ENCODE data around the gene UBE3B. TPM values are rescaled to one million over a fixed set of nuclear protein-coding genes. Genes with fewer than 3 reads are reported as not detected.

UBE3B gene
- total RNA-seq, 1 donor from 2014 or later, result 21.4 TPM

DNA sequence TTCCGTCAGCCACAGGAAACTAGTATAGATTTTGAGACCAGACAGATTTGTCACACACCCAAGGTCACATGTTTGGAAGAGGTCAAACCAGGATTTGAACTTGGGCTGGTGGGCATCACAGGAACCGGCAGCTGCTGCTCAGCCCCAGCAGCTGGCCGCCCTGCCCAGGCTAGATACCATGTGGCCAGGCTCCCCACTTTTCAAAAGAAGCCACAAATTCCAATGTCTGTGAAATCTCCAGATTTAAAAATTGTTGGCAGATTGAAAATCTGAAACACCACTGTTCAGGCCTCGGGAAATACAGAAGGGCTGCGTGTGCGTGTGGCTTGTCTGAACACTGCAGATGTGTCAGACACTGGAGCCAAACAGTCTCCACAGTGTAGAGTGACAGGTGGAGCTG is 65.4 kb downstream of the UBE3B start:
- no peak overlapping the region for H3K9ac ChIP-seq (ENCODE audit: low read depth in 1 of 3, low read length in 3 of 3)

DNA sequence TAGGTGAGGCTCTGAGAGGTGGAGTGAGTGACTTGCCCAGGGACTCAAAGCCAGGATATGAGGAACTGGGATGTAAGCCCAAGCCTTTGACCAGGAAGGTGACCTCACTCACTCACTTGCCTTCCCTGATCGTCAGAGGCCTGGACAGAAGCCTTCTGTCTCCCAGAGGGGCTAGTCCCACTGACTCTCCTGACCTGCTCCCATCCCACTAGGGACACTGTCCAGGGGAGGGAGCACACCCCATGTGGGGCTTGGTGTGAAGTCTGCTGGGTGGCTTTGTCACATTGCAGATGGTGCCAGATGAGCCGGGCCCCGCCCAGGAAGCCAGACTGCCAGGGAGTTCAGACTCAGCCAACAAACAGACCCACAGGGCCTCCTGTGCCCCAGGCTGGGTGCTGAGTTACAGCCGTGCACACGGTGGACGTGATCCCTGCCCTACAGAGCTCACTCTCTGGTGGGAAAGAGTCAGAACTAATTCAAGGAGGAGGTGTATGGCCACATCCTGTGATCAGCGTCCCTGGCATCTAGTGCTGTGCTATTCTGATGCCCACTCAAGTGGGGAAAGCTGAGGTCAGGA is 67.6 kb downstream of the UBE3B start:
- no peaks in the 10 kb centered on the region for H3K9me3 ChIP-seq (ENCODE audit: control insufficient read depth in 3 of 3, low read length in 3 of 3)
- no peak overlapping the region for H3K27ac ChIP-seq (ENCODE audit: low read depth, low read length)
- peaks cover 22 to 24% (median 23%) of the 10 kb centered on the region in 3 donors for H3K27me3 ChIP-seq (ENCODE audit: control insufficient read depth in 3 of 3, insufficient read depth in 3 of 3, low read length in 3 of 3)
- no peak overlapping the region for H3K4me3 ChIP-seq (ENCODE audit: low read length in 3 of 3)
- peaks cover 9 to 10% (median 9%) of the 10 kb centered on the region in 3 donors for H3K4me1 ChIP-seq (ENCODE audit: control insufficient read depth in 3 of 3, insufficient read depth in 3 of 3, low read length in 3 of 3)
- peaks cover 0 to 2% (median 0%) of the 10 kb centered on the region in 3 donors for H3K36me3 ChIP-seq (ENCODE audit: control insufficient read depth in 3 of 3, insufficient read depth in 3 of 3, low read length in 3 of 3)
- H3K9ac ChIP-seq (ENCODE audit: low read depth in 1 of 3, low read length in 3 of 3), result no peak overlapping the region

More for the DNA sequence above, 65.4 kb downstream of the UBE3B start:
- no peak overlapping the region for H3K27ac ChIP-seq (ENCODE audit: low read depth, low read length)
- no peak overlapping the region for H3K4me3 ChIP-seq (ENCODE audit: low read length in 3 of 3)
- peaks cover 9 to 10% (median 9%) of the 10 kb centered on the region in 3 donors for H3K4me1 ChIP-seq (ENCODE audit: control insufficient read depth in 3 of 3, insufficient read depth in 3 of 3, low read length in 3 of 3)
- H3K36me3 ChIP-seq (ENCODE audit: control insufficient read depth in 3 of 3, insufficient read depth in 3 of 3, low read length in 3 of 3), result peaks cover 2 to 11% (median 6%) of the 10 kb centered on the region in 3 donors
- peaks cover 4 to 7% (median 6%) of the 10 kb centered on the region in 3 donors for H3K27me3 ChIP-seq (ENCODE audit: control insufficient read depth in 3 of 3, insufficient read depth in 3 of 3, low read length in 3 of 3)
- H3K9me3 ChIP-seq (ENCODE audit: control insufficient read depth in 3 of 3, low read length in 3 of 3), result no peaks in the 10 kb centered on the region

DNA sequence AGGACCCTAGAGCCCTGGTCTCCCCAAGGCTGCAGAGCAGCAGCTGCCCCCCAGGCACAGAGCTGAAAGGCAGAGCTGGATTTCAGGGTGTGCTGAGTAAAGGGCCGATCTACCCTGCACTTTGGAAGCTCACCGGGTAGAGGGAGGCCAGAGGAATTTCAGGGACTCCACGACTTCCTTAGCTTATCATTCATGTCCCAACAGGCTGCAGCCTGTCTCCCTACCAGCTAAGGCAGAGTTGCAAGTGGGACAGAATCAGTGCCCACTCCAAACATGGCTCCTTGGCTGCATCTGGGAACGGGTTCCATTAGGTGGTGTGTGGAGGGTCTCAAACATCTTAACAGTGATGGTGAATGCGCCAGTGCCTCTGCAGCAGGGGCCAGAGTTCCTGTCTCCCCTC is 68.4 kb downstream of the UBE3B start:
- Histone ChIP-seq H3K27me3 (ENCODE audit: control insufficient read depth in 3 of 3, insufficient read depth in 3 of 3, low read length in 3 of 3) (peaks cover 28 to 30% (median 29%) of the 10 kb centered on the region in 3 donors), H3K36me3 (ENCODE audit: control insufficient read depth in 3 of 3, insufficient read depth in 3 of 3, low read length in 3 of 3) (peaks cover 0 to under 1% (median 0%) of the 10 kb centered on the region in 3 donors), H3K9ac (ENCODE audit: low read depth in 1 of 3, low read length in 3 of 3) (no peak overlapping the region), H3K9me3 (ENCODE audit: control insufficient read depth in 3 of 3, low read length in 3 of 3) (no peaks in the 10 kb centered on the region), H3K27ac (ENCODE audit: low read depth, low read length) (no peak overlapping the region), H3K4me1 (ENCODE audit: control insufficient read depth in 3 of 3, insufficient read depth in 3 of 3, low read length in 3 of 3) (peaks cover 9 to 10% (median 9%) of the 10 kb centered on the region in 3 donors), H3K4me3 (ENCODE audit: low read length in 3 of 3) (no peak overlapping the region)

GRCh38 chr12:109547286-109547685 is 69.9 kb downstream of the UBE3B start:
- Histone ChIP-seq H3K9ac (ENCODE audit: low read depth in 1 of 3, low read length in 3 of 3) (no peak overlapping the region), H3K36me3 (ENCODE audit: control insufficient read depth in 3 of 3, insufficient read depth in 3 of 3, low read length in 3 of 3) (no peaks in the 10 kb centered on the region), H3K9me3 (ENCODE audit: control insufficient read depth in 3 of 3, low read length in 3 of 3) (no peaks in the 10 kb centered on the region), H3K4me1 (ENCODE audit: control insufficient read depth in 3 of 3, insufficient read depth in 3 of 3, low read length in 3 of 3) (peaks cover 9 to 10% (median 9%) of the 10 kb centered on the region in 3 donors), H3K27me3 (ENCODE audit: control insufficient read depth in 3 of 3, insufficient read depth in 3 of 3, low read length in 3 of 3) (peaks cover 34 to 40% (median 35%) of the 10 kb centered on the region in 3 donors), H3K27ac (ENCODE audit: low read depth, low read length) (no peak overlapping the region), H3K4me3 (ENCODE audit: low read length in 3 of 3) (no peak overlapping the region)

DNA sequence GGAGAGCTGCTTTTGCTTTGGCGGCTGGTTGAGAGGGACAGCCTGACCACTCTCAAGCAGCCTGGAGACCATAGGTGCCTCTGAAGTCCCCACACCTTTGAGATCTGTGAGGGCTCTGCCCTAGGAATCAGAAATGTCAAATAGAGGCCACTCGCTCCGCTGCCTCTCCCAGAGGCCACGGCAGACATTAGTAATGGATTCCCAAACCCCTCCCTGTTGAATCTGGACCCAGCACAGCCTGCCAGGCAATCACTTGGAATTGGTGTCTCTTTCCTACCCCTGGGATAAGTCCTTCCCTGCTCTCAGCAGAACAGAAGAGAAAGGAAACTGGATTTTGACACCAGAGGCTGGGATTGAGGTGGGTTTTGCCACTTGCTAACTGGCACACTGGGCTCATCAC is 70.8 kb downstream of the UBE3B start:
- Histone ChIP-seq H3K36me3 (ENCODE audit: control insufficient read depth in 3 of 3, insufficient read depth in 3 of 3, low read length in 3 of 3) (no peaks in the 10 kb centered on the region), H3K4me3 (ENCODE audit: low read length in 3 of 3) (no peak overlapping the region), H3K27ac (ENCODE audit: low read depth, low read length) (no peak overlapping the region), H3K9ac (ENCODE audit: low read depth in 1 of 3, low read length in 3 of 3) (no peak overlapping the region), H3K9me3 (ENCODE audit: control insufficient read depth in 3 of 3, low read length in 3 of 3) (no peaks in the 10 kb centered on the region), H3K27me3 (ENCODE audit: control insufficient read depth in 3 of 3, insufficient read depth in 3 of 3, low read length in 3 of 3) (peaks cover 37 to 43% (median 40%) of the 10 kb centered on the region in 3 donors), H3K4me1 (ENCODE audit: control insufficient read depth in 3 of 3, insufficient read depth in 3 of 3, low read length in 3 of 3) (peaks cover 9 to 10% (median 9%) of the 10 kb centered on the region in 3 donors)

GRCh38 chr12:109549613-109550270 is 72.3 kb downstream of the UBE3B start:
- peaks cover 47 to 52% (median 48%) of the 10 kb centered on the region in 3 donors for H3K27me3 ChIP-seq (ENCODE audit: control insufficient read depth in 3 of 3, insufficient read depth in 3 of 3, low read length in 3 of 3)
- H3K4me1 ChIP-seq (ENCODE audit: control insufficient read depth in 3 of 3, insufficient read depth in 3 of 3, low read length in 3 of 3), result peaks cover 8 to 10% (median 8%) of the 10 kb centered on the region in 3 donors
- no peaks in the 10 kb centered on the region for H3K9me3 ChIP-seq (ENCODE audit: control insufficient read depth in 3 of 3, low read length in 3 of 3)
- H3K9ac ChIP-seq (ENCODE audit: low read depth in 1 of 3, low read length in 3 of 3), result no peak overlapping the region
- no peaks in the 10 kb centered on the region for H3K36me3 ChIP-seq (ENCODE audit: control insufficient read depth in 3 of 3, insufficient read depth in 3 of 3, low read length in 3 of 3)
- no peak overlapping the region for H3K27ac ChIP-seq (ENCODE audit: low read depth, low read length)
- H3K4me3 ChIP-seq (ENCODE audit: low read length in 3 of 3), result no peak overlapping the region

DNA sequence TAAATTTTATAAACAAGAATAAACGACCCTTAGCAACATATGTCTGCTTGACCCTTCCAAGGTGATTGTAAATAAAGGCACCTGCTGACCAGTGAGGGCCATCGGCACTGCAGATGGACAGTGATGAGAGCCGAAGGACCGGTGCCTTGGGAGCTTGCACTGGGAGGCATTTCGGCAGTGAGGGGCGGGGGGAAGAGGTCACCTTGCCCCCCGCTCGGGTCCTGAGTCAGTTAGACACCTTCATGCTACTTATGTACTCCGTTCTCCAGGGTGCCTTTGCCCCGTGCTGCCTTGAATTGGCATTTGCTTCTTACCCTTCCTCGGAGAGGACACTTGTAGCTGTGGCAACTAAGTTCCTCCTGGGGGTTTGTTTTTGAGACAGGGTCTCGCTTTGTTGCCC is 72.8 kb downstream of the UBE3B start:
- Histone ChIP-seq H3K9ac (ENCODE audit: low read depth in 1 of 3, low read length in 3 of 3) (no peak overlapping the region), H3K9me3 (ENCODE audit: control insufficient read depth in 3 of 3, low read length in 3 of 3) (no peaks in the 10 kb centered on the region), H3K27me3 (ENCODE audit: control insufficient read depth in 3 of 3, insufficient read depth in 3 of 3, low read length in 3 of 3) (peaks cover 47 to 52% (median 48%) of the 10 kb centered on the region in 3 donors)

GRCh38 chr12:109551108-109551507 is 73.7 kb downstream of the UBE3B start:
- H3K4me3 ChIP-seq (ENCODE audit: low read length in 3 of 3), result no peak overlapping the region
- H3K4me1 ChIP-seq (ENCODE audit: control insufficient read depth in 3 of 3, insufficient read depth in 3 of 3, low read length in 3 of 3), result peaks cover 0 to 7% (median 2%) of the 10 kb centered on the region in 3 donors
- H3K36me3 ChIP-seq (ENCODE audit: control insufficient read depth in 3 of 3, insufficient read depth in 3 of 3, low read length in 3 of 3), result no peaks in the 10 kb centered on the region
- no peak overlapping the region for H3K9ac ChIP-seq (ENCODE audit: low read depth in 1 of 3, low read length in 3 of 3)
- peaks cover 47 to 52% (median 48%) of the 10 kb centered on the region in 3 donors for H3K27me3 ChIP-seq (ENCODE audit: control insufficient read depth in 3 of 3, insufficient read depth in 3 of 3, low read length in 3 of 3)
- no peak overlapping the region for H3K27ac ChIP-seq (ENCODE audit: low read depth, low read length)
- H3K9me3 ChIP-seq (ENCODE audit: control insufficient read depth in 3 of 3, low read length in 3 of 3), result no peaks in the 10 kb centered on the region

More for the DNA sequence above, 72.8 kb downstream of the UBE3B start:
- H3K4me1 ChIP-seq (ENCODE audit: control insufficient read depth in 3 of 3, insufficient read depth in 3 of 3, low read length in 3 of 3), result peaks cover 3 to 4% (median 3%) of the 10 kb centered on the region in 3 donors
- H3K27ac ChIP-seq (ENCODE audit: low read depth, low read length), result no peak overlapping the region
- H3K36me3 ChIP-seq (ENCODE audit: control insufficient read depth in 3 of 3, insufficient read depth in 3 of 3, low read length in 3 of 3), result no peaks in the 10 kb centered on the region
- no peak overlapping the region for H3K4me3 ChIP-seq (ENCODE audit: low read length in 3 of 3)

- no peaks in the 10 kb centered on the region for H3K9me3 ChIP-seq (ENCODE audit: control insufficient read depth in 3 of 3, low read length in 3 of 3)
- no peak overlapping the region for H3K27ac ChIP-seq (ENCODE audit: low read depth, low read length)
- no peak overlapping the region for H3K4me3 ChIP-seq (ENCODE audit: low read length in 3 of 3)
- H3K4me1 ChIP-seq (ENCODE audit: control insufficient read depth in 3 of 3, insufficient read depth in 3 of 3, low read length in 3 of 3), result peaks cover 0 to 7% (median 2%) of the 10 kb centered on the region in 3 donors
- H3K27me3 ChIP-seq (ENCODE audit: control insufficient read depth in 3 of 3, insufficient read depth in 3 of 3, low read length in 3 of 3), result peaks cover 39 to 45% (median 44%) of the 10 kb centered on the region in 3 donors
- no peak overlapping the region for H3K9ac ChIP-seq (ENCODE audit: low read depth in 1 of 3, low read length in 3 of 3)
- H3K36me3 ChIP-seq (ENCODE audit: control insufficient read depth in 3 of 3, insufficient read depth in 3 of 3, low read length in 3 of 3), result peaks cover 1 to 8% (median 2%) of the 10 kb centered on the region in 3 donors
These were observed 75.5 kb downstream of the UBE3B start for GRCh38 chr12:109552971-109553370.

DNA sequence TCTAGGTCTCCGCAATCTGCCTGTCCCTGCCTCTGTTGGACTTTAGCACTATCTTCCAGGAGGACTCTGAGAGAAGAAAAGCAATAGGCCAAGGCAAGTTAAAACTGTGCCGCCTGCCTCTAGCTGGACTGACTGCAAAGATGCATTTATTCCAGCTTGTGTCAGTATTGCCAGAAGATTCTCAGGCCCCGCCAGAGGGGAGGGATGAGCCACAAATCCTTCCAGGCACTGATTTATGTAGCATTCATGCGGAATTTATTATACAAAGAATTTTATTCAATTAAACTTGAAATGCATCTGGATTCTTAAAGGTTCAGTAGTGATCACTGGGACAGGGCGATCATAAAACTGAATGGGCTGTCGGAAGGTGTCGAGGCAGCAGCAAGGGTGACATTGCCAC is 76.0 kb downstream of the UBE3B start:
- Histone ChIP-seq H3K27ac (ENCODE audit: low read depth, low read length) (no peak overlapping the region), H3K4me1 (ENCODE audit: control insufficient read depth in 3 of 3, insufficient read depth in 3 of 3, low read length in 3 of 3) (peaks cover 0 to 7% (median 2%) of the 10 kb centered on the region in 3 donors), H3K36me3 (ENCODE audit: control insufficient read depth in 3 of 3, insufficient read depth in 3 of 3, low read length in 3 of 3) (peaks cover 1 to 8% (median 7%) of the 10 kb centered on the region in 3 donors), H3K27me3 (ENCODE audit: control insufficient read depth in 3 of 3, insufficient read depth in 3 of 3, low read length in 3 of 3) (peaks cover 35 to 42% (median 40%) of the 10 kb centered on the region in 3 donors), H3K9ac (ENCODE audit: low read depth in 1 of 3, low read length in 3 of 3) (no peak overlapping the region), H3K9me3 (ENCODE audit: control insufficient read depth in 3 of 3, low read length in 3 of 3) (no peaks in the 10 kb centered on the region), H3K4me3 (ENCODE audit: low read length in 3 of 3) (no peak overlapping the region)
